ENCODE data around the gene SHMT1.
"Not testable (repeated sequence)": the region's sequence is repeated elsewhere in the genome, so short reads cannot be mapped to it uniquely, and the experiment has no call there.

SHMT1 gene

GRCh38 chr17:18326039-18326438, 37.3 kb downstream of the SHMT1 start:
- DNase-seq (ENCODE audit: low read depth) = no peak

- DNase-seq (ENCODE audit: low read depth) = no peak
Measured at GRCh38 chr17:18324140-18325050, 39.0 kb downstream of the SHMT1 start.

- DNase-seq (ENCODE audit: low read depth) = no peak
Measured at GRCh38 chr17:18323507-18324139, 39.7 kb downstream of the SHMT1 start.

- no peak for DNase-seq (ENCODE audit: low read depth)
Measured at GRCh38 chr17:18323007-18323406, 40.3 kb downstream of the SHMT1 start.

- no peak for DNase-seq (ENCODE audit: low read depth)
Measured at GRCh38 chr17:18322522-18322921, 40.8 kb downstream of the SHMT1 start.

GRCh38 chr17:18321309-18321708, 42.0 kb downstream of the SHMT1 start:
- DNase-seq (ENCODE audit: low read depth) = no peak

- DNase-seq (ENCODE audit: low read depth) = no peak
Measured at GRCh38 chr17:18320301-18320700, 43.0 kb downstream of the SHMT1 start.

- DNase-seq (ENCODE audit: low read depth) = no peak
Measured at GRCh38 chr17:18319604-18320256, 43.6 kb downstream of the SHMT1 start.

- DNase-seq (ENCODE audit: low read depth) = no peak
Measured at GRCh38 chr17:18318771-18319450, 44.4 kb downstream of the SHMT1 start.

GRCh38 chr17:18318117-18318516, 45.2 kb downstream of the SHMT1 start:
- no peak for DNase-seq (ENCODE audit: low read depth)

- DNase-seq (ENCODE audit: low read depth) = no peak
Measured at GRCh38 chr17:18315961-18316360, 47.4 kb downstream of the SHMT1 start.

- peak; percentile 18 for DNase-seq (ENCODE audit: low read depth)
Measured at GRCh38 chr17:18315562-18315922, 47.8 kb downstream of the SHMT1 start.

GRCh38 chr17:18314731-18315561, 48.4 kb downstream of the SHMT1 start, which contains the start of the genes SMCR8 and TOP3A:
Gene SMCR8 (plus strand): TSS chr17:18315293. CDS start chr17:18315790, 497 bp downstream.
Gene TOP3A (minus strand): TSS chr17:18314994. CDS start chr17:18314778, 216 bp downstream.
- DNase-seq (ENCODE audit: low read depth) = peak; percentile 99

GRCh38 chr17:18314059-18314730, 49.2 kb downstream of the SHMT1 start:
- no peak for DNase-seq (ENCODE audit: low read depth)

- no peak for DNase-seq (ENCODE audit: low read depth)
Measured at GRCh38 chr17:18309202-18309601, 54.1 kb downstream of the SHMT1 start.

GRCh38 chr17:18303206-18303605, 60.1 kb downstream of the SHMT1 start:
- DNase-seq (ENCODE audit: low read depth) = not testable (repeated sequence)

- DNase-seq (ENCODE audit: low read depth) = no peak
Measured at GRCh38 chr17:18300725-18301480, 62.4 kb downstream of the SHMT1 start.

GRCh38 chr17:18298061-18298460, 65.3 kb downstream of the SHMT1 start:
- not testable (repeated sequence) for DNase-seq (ENCODE audit: low read depth)

- DNase-seq (ENCODE audit: low read depth) = no peak
Measured at GRCh38 chr17:18291718-18292540, 71.4 kb downstream of the SHMT1 start.
